Bronchial epithelial cell (primary cell): ENCODE measurements around the gene CCDC82. TPM values are rescaled to one million over a fixed set of nuclear protein-coding genes. Genes with fewer than 3 reads are reported as not detected.

Experiments used
- DNase-seq: peaks from one replicate; pipeline ENCODE4 v3.0.0-alpha.2; 2010; ENCODE audit warnings: low read depth
- FAIRE-seq: peaks from 2 replicates; lab custom pipeline; 2011; peaks lifted over from hg19 to GRCh38; lab: Jason Lieb, UNC
- H3K27me3 ChIP-seq: 2 replicates; pipeline ENCODE4 v1.5.1; 2011; ENCODE audit warnings: low read length; ENCODE audit not compliant: control insufficient read depth, insufficient read depth
- H3K36me3 ChIP-seq: 2 replicates; pipeline ENCODE4 v1.5.1; 2011; ENCODE audit warnings: low read length; ENCODE audit not compliant: control insufficient read depth, insufficient read depth
- H3K4me3 ChIP-seq: 2 replicates; pipeline ENCODE4 v1.5.1; 2011; ENCODE audit warnings: mild to moderate bottlenecking, low read depth, low read length, control low read depth
- total RNA-seq: library from RNA; depleted of rRNA; stranded (reverse); fragments of >200 nt; gene quantifications from 2 replicates; pipeline ENCODE4 v1.2.1, GENCODE V29; 2014
- TF ChIP-seq, protein P1 (sequence below): IDR thresholded peaks from 2 replicates; pipeline ENCODE4 v1.5.1; 2011; ENCODE audit warnings: mild to moderate bottlenecking, moderate library complexity, low read length, control low read depth, inconsistent platforms; ENCODE audit not compliant: insufficient read depth, severe bottlenecking

The CCDC82 gene
- total RNA-seq, 1 donor from 2014 or later: 8.2 TPM

DNA sequence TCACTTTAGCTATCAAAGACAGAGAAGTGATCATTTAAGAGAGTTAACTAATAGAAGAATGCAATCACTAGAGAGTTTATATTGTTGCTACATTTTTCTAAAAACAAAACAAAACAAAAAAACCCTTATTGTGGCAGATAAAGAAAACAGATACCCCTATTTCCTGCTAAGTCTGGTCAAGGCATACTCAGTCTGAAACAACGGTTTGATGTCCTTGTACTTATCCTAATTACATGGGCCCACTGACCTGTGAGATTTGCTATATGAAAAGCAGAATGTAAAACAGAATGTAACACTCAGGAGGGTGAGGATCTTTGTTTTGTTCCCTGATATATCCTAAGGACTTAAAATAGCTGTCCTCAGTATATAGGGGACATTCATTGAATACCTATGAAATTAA lies 71.3 kb downstream of the CCDC82 start:
- Histone ChIP-seq H3K36me3 (no peaks in the 10 kb centered on the region), H3K27me3 (no peaks in the 10 kb centered on the region), H3K4me3 (no peak overlapping the region)
- DNase-seq (no peak), FAIRE-seq (no peak)
- TF ChIP-seq, protein P1, sequence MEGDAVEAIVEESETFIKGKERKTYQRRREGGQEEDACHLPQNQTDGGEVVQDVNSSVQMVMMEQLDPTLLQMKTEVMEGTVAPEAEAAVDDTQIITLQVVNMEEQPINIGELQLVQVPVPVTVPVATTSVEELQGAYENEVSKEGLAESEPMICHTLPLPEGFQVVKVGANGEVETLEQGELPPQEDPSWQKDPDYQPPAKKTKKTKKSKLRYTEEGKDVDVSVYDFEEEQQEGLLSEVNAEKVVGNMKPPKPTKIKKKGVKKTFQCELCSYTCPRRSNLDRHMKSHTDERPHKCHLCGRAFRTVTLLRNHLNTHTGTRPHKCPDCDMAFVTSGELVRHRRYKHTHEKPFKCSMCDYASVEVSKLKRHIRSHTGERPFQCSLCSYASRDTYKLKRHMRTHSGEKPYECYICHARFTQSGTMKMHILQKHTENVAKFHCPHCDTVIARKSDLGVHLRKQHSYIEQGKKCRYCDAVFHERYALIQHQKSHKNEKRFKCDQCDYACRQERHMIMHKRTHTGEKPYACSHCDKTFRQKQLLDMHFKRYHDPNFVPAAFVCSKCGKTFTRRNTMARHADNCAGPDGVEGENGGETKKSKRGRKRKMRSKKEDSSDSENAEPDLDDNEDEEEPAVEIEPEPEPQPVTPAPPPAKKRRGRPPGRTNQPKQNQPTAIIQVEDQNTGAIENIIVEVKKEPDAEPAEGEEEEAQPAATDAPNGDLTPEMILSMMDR: no peak

DNA sequence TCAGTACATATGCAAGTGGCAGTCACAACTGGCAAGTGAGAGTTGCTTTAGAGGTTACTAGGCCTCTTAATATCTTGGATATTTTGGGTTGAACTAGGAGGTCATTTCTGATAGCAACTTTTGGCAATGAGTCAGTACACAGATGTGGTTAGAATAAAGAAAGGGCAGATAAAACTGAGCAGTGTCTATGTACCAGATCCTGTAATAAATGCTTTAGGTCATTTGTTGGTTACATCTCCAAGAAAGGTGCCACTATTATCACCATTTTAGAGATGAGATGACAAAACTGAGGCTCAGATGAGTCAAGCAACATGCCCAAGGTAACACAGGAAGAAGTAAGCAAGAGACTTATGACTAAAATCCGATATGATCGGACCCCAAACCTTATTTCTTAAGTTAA lies 71.7 kb downstream of the CCDC82 start:
- Histone ChIP-seq H3K27me3 (no peaks in the 10 kb centered on the region), H3K4me3 (no peak overlapping the region), H3K36me3 (no peaks in the 10 kb centered on the region)
- TF ChIP-seq, protein P1: no peak
- FAIRE-seq (no peak), DNase-seq (no peak)

DNA sequence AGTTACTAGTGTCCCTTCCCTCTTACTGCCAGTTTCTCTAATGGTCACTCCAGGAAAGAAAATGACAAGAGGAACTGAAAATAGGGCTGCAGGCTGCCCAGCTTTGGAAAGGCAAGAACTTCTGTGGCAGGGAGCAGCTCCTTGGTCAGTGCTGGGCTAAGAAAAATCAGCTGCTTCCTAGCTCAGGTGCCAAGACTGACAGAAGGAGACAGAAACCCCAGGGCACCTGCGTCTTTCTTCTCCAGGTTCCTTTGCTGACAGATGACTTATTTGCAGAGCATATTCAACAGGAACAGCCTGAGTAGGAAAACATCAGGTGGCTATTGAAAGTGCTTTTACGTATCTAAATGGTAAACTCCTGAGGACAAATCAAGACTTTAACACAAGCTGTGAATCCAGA lies 72.1 kb downstream of the CCDC82 start:
- TF ChIP-seq, protein P1: no peak
- Histone ChIP-seq H3K4me3 (no peak overlapping the region), H3K27me3 (no peaks in the 10 kb centered on the region), H3K36me3 (no peaks in the 10 kb centered on the region)
- FAIRE-seq (no peak), DNase-seq (no peak)

DNA sequence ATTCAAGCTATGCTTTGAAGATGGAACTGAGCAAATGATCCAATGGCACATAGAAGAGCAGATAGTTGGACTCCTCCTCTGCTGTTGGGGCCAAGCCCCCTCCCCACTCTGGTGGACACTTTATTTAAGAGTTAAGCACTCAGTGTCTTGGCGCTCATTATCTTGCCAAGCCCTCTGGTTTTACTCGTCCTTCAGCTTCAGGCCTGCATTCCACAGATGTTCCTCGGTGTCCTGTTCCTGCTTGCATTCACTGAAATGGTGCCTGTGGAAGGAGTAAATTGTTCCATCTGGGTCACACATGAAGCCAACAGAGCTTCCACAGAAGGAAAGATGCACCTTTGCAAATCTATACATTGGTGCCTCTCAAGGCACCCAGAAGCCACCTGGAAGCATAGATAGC lies 72.8 kb downstream of the CCDC82 start:
- FAIRE-seq: no peak
- Histone ChIP-seq H3K4me3 (no peak overlapping the region), H3K36me3 (no peaks in the 10 kb centered on the region), H3K27me3 (no peaks in the 10 kb centered on the region)
- DNase-seq: no peak
- TF ChIP-seq, protein P1: no peak

DNA sequence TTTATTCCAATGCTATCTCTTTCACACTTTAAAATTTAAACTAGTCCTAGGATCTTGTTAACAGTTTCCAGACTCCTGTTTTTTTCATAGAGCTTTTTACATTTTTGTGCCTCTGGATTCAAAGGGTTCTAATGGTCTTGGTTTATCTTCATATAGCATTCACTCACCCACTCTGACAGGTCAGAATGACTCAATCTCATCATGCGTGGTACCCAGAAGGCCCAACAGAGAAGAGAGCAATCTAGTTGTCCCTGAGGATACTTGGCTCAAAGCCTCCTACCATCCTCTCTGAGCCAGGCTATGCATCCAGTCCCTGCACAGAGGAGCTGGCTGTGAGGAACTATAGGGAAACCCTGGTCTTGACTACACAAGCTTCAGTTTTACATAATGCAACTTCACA lies 74.2 kb downstream of the CCDC82 start:
- Histone ChIP-seq H3K4me3 (no peak overlapping the region), H3K27me3 (no peaks in the 10 kb centered on the region), H3K36me3 (no peaks in the 10 kb centered on the region)
- FAIRE-seq: no peak
- TF ChIP-seq, protein P1: no peak
- DNase-seq: no peak

DNA sequence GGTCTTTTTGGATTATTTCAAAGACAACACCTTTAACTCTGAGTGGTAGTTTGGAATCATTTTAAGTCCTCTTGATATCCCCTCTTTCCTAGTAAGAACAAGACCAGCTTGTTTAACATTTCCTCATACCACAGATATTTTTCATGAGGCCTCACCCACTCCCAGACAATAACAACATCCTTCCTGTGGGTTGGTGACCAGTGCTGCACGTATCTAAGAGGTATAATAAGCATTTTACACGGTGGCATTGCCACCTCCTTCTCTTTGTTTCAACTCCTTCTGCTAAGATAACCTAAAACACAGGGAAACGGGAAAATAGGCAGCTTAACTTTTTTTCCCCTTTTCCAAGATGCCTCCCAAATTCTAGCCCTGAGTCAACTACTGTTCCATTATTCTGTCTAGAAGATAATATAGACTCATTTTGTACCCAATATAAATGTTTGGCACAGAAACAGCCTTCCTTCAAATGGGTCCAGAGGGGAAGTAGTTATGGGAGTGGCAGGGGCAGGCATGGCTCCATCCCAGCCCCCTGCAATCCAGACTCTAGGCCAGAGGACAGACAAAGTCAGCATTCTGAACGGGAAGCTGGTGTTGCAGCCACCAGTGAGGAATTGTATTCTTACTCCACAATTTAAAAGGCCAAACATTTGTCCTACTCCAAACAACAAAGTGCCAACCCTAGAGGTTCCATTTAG lies 75.2 kb downstream of the CCDC82 start:
- TF ChIP-seq, protein P1: no peak
- no peaks in the 10 kb centered on the region for H3K36me3 ChIP-seq
- no peaks in the 10 kb centered on the region for H3K27me3 ChIP-seq
- DNase-seq (peak; percentile 86), FAIRE-seq (no peak)
- H3K4me3 ChIP-seq: no peak overlapping the region
